GM12801 (cell line): ENCODE measurements around the gene OR1I1.

Experiments used
- TF ChIP-seq, protein P1 (sequence below): IDR thresholded peaks from one replicate; pipeline ENCODE4 v1.5.1; 2011; ENCODE audit warnings: control low read depth; ENCODE audit not compliant: insufficient read length; ENCODE audit errors: extremely low read depth

OR1I1 gene

DNA sequence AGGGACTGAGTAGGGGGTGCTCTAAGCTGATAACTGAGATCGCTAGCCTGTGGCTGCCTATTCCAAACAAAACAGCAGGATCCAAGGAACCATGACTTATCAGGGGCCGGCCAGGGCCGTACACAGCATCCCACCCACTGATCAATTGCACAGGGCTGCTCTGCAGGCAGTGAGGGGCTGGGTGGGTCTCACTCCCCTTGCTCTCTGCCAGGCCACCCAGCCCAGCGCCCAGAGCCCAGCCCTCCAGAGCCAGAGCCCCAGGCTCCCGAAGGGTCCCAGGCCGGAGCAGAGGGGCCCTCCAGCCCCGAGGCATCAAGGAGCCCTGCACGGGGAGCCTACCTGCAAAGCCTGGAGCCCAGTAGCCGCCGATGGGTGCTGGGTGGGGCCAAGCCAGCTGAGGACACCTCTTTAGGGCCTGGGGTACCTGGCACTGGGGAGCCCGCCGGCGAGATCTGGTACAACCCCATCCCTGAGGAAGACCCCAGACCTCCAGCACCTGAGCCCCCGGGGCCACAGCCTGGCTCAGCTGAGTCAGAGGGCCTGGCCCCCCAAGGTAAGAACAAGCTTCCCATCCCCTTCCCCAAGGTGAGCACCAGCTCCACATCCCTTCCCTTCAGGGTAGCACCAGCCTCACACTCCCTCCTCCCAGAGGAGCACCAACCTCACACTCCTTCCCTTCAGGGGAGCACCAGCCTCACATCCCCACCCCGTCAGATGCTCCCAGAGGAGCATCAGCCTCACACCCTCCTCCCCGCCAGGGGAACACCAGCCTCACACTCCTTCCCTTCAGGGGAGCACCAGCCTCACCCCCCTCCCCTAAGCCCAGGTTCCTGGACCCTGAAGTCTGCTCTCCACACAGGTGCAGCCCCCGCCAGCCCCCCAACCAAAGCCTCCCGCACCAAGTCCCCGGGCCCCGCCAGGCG is 27.1 kb downstream of the OR1I1 start:
- TF ChIP-seq, protein P1, sequence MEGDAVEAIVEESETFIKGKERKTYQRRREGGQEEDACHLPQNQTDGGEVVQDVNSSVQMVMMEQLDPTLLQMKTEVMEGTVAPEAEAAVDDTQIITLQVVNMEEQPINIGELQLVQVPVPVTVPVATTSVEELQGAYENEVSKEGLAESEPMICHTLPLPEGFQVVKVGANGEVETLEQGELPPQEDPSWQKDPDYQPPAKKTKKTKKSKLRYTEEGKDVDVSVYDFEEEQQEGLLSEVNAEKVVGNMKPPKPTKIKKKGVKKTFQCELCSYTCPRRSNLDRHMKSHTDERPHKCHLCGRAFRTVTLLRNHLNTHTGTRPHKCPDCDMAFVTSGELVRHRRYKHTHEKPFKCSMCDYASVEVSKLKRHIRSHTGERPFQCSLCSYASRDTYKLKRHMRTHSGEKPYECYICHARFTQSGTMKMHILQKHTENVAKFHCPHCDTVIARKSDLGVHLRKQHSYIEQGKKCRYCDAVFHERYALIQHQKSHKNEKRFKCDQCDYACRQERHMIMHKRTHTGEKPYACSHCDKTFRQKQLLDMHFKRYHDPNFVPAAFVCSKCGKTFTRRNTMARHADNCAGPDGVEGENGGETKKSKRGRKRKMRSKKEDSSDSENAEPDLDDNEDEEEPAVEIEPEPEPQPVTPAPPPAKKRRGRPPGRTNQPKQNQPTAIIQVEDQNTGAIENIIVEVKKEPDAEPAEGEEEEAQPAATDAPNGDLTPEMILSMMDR = no peak

DNA sequence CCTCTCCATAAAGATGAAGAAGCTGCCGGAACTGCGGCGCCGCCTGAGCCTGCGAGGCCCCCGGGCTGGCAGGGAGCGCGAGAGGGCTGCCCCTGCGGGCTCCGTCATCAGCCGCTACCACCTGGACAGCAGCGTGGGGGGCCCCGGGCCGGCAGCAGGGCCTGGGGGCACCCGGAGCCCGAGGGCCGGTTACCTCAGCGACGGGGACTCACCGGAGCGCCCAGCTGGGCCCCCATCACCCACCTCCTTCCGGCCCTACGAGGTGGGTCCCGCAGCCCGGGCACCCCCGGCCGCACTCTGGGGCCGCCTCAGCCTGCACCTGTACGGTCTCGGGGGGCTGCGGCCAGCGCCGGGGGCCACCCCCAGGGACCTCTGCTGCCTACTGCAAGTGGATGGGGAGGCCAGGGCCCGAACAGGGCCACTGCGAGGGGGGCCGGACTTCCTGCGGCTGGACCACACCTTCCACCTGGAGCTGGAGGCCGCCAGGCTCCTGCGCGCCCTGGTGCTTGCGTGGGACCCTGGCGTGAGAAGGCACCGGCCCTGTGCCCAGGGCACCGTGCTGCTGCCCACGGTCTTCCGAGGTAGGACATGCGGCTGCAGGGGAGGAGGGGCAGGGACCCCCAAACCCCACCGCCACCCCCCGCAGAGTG is 27.9 kb downstream of the OR1I1 start:
- TF ChIP-seq, protein P1 = no peak

DNA sequence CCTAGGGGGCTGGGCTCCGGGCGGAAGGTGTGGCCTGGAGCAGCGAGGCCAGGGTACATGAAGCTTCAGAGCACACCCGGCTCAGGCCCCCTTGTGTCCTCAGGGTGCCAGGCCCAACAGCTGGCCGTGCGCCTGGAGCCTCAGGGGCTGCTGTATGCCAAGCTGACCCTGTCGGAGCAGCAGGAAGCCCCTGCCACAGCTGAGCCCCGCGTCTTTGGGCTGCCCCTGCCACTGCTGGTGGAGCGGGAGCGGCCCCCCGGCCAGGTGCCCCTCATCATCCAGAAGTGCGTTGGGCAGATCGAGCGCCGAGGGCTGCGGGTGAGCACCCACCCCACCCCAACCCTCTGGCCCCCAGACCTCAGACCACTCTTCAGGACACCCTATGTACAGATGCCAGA is 28.4 kb downstream of the OR1I1 start:
- TF ChIP-seq, protein P1 = no peak

DNA sequence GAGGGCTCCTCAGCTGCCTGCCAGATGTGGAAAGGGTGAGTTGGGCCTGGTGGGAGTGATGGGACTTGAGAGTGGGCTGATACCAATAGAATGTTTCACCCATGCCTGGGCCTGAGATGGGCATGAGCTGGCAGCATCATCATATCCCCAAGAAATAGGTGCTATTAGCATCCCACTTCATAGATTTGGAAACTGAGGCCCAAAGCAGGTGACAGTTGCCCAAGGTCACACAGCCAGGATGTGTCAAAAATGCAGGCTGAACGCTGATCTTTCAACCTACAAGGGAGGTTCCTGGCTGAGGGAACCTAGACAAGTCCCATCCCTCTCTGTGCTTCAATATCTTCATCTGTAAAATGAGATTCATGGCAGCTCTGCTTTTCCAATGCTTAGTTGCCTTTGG is 29.7 kb downstream of the OR1I1 start:
- TF ChIP-seq, protein P1 = no peak

DNA sequence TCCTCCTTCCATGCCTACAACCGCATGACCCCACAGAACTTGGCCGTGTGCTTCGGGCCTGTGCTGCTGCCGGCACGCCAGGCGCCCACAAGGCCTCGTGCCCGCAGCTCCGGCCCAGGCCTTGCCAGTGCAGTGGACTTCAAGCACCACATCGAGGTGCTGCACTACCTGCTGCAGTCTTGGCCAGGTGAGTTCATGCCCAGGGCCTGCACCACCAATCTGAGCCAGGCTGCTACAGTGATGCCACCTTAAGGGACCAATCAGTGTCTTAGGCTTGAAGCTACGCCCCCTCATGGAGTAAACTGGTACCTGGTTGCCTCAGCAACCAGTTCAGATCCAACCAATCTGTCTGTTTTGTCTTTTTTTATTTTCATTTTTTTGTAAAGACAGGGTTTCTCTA is 30.4 kb downstream of the OR1I1 start:
- TF ChIP-seq, protein P1 = no peak

DNA sequence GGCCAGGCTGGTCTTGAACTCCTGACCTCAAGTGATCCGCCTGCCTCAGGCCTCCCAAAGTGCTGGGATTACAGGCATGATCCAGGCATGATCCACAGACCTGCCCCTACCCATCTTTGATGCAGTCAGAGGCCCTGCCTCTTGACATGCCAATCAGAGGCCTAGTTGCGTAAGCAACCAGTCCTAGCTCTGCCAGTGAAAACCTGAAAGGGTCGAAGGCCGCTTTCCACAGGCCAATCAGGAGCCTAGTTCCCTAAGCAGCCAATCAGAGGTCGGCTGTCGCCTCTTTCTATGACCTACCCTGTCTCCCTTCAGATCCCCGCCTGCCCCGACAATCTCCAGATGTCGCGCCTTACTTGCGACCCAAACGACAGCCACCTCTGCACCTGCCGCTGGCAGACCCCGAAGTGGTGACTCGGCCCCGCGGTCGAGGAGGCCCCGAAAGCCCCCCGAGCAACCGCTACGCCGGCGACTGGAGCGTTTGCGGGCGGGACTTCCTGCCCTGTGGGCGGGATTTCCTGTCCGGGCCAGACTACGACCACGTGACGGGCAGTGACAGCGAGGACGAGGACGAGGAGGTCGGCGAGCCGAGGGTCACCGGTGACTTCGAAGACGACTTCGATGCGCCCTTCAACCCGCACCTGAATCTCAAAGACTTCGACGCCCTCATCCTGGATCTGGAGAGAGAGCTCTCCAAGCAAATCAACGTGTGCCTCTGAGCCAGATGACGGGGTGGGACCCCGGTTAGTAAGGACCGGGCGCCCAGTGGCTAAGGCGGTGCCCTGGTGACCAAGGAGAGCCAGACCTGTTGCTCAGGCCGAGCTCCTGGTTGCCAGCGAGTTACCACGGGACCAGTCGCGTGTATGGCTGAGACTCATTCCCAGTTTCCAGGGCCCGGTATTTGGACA is 31.5 kb downstream of the OR1I1 start:
- TF ChIP-seq, protein P1 = no peak

DNA sequence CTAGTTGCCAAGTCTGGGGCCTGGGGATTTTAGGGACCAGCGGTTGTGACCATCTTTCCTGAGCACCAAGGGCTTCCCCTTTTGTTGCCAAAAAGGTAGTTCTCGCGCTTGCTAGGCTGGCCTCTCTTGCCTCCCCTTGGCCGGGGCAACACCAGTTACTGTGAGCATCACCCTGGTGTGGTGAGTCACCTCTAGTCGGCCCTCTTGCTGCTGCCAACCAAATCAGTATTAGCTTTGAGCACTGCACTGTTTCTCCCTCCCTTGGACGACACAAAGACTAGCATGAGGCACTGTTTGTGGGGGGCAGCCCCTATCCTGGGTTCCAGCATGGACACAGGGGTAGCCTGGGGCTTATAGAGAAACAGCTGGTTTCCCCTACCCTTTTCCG is 32.1 kb downstream of the OR1I1 start:
- TF ChIP-seq, protein P1 = no peak
